Psoas muscle (tissue), 8 donors: ENCODE results near the gene GCAT. TPM values are rescaled to one million over a fixed set of nuclear protein-coding genes. Genes with fewer than 3 reads are reported as not detected.

Source experiments
- ATAC-seq, 4 donors: fragments of 200-7000 bp; cut with Tn5 transposase; one replicate each; pipeline ENCODE4 v1.9.1; 2020; ENCODE audit warnings: moderate library complexity in 3 of 4, mild to moderate bottlenecking in 2 of 4
- DNase-seq, 2 donors: peaks; one replicate each; pipeline ENCODE4 v3.0.0-alpha.2; 2020
- H3K27ac ChIP-seq: fragments of 200-600 bp; one replicate; pipeline ENCODE4 v1.8.0; 2022
- H3K27me3 ChIP-seq, 3 donors: fragments of 200-600 bp in 1 of 3; one replicate each; pipeline versions ENCODE4 v1.6.1 to v1.8.0; 2013 to 2022; ENCODE audit warnings: low read length in 2 of 3, mild to moderate bottlenecking in 2 of 3, moderate library complexity in 1 of 3; ENCODE audit not compliant: insufficient read depth in 3 of 3
- H3K36me3 ChIP-seq, 2 donors: fragments of 200-600 bp in 1 of 2; one replicate each; pipeline versions ENCODE4 v1.6.1 to v1.8.0; 2013 to 2022; ENCODE audit warnings: low read depth in 1 of 2, mild to moderate bottlenecking in 1 of 2, moderate library complexity in 1 of 2; ENCODE audit not compliant: insufficient read depth in 1 of 2
- H3K4me1 ChIP-seq: fragments of 200-600 bp; one replicate; pipeline ENCODE4 v1.8.0; 2022
- H3K4me3 ChIP-seq: fragments of 200-600 bp; one replicate; pipeline ENCODE4 v1.8.0; 2022; ENCODE audit warnings: mild to moderate bottlenecking
- H3K9me3 ChIP-seq: fragments of 200-600 bp; one replicate; pipeline ENCODE4 v1.8.0; 2022
- WGBS, 3 donors: extraction: QIAGEN DNeasy Blood & Tissue Kit; methylation state at CpG; one replicate each; pipeline versions ENCODE4 v1.1.6 to v1.1.7; 2013; 5-methylcytosine and 5-hydroxymethylcytosine counted together
- intact Hi-C, 2 donors: fragments of 100-400 bp; cut with DNase I; formaldehyde crosslinking; loops; one replicate each; pipeline versions ENCODE4 v1.11.0 to v1.14.2; 2022
- polyA plus RNA-seq, 3 donors: library from polyadenylated mRNA; stranded (reverse); fragments of 200-250 nt; gene quantifications; one replicate each; pipeline ENCODE4 v1.2.3, GENCODE V29; 2013
- total RNA-seq, 4 donors: library from RNA; stranded (reverse); fragmentation: NEBNext Ultra II Directional in 2 of 4; extraction: Animal tissue kit (Norgen Biotek cat#: 25700) in 2 of 4; gene quantifications; one replicate each; pipeline versions ENCODE4 v1.2.1 to v1.2.4, GENCODE V29; 2021 to 2023
- TF ChIP-seq, protein P1 (sequence below): fragments of 200-600 bp; IDR thresholded peaks from one replicate; pipeline ENCODE4 v1.8.0; 2022; ENCODE audit warnings: antibody characterized with exemption
- donor health status: healthy with polysubstance abuse.
- donor health status: DM: no; HTN: no; CAD: no; lungs with moderate emphysema.
- donor health status: Bipolar disorder and iron deficiency.
- donor health status: healthy.
- donor health status: DM: yes; HTN: yes; CAD: no.
- donor health status: DM: no; HTN: no; CAD: no.
- donor health status: DM: no; HTN: no; CAD: no.
- donor health status: DM: yes; HTN: yes; CAD: no.

Gene GCAT
- total and polyA plus RNA-seq, 7 donors: 5.4 to 19.2 (median 8.3) TPM

GRCh38 chr22:37848587-37849088 is 40.9 kb downstream of the GCAT start:
- Histone ChIP-seq H3K36me3 (peaks cover 8 to 35% of the 10 kb centered on the region in 2 donors), H3K4me1 (peaks cover 15% of the 10 kb centered on the region), H3K27ac (peak overlapping the region; percentile 94), H3K9me3 (no peaks in the 10 kb centered on the region), H3K27me3 (no peaks in the 10 kb centered on the region), H3K4me3 (peak overlapping the region; percentile 87)
- ATAC-seq (no peak), DNase-seq (no peak)
- intact Hi-C loops: no loop called here
- 23 to 33% (median 33%) methylated on average over 27 of the region's 27 CpGs for WGBS, 3 donors
- TF ChIP-seq, protein P1, sequence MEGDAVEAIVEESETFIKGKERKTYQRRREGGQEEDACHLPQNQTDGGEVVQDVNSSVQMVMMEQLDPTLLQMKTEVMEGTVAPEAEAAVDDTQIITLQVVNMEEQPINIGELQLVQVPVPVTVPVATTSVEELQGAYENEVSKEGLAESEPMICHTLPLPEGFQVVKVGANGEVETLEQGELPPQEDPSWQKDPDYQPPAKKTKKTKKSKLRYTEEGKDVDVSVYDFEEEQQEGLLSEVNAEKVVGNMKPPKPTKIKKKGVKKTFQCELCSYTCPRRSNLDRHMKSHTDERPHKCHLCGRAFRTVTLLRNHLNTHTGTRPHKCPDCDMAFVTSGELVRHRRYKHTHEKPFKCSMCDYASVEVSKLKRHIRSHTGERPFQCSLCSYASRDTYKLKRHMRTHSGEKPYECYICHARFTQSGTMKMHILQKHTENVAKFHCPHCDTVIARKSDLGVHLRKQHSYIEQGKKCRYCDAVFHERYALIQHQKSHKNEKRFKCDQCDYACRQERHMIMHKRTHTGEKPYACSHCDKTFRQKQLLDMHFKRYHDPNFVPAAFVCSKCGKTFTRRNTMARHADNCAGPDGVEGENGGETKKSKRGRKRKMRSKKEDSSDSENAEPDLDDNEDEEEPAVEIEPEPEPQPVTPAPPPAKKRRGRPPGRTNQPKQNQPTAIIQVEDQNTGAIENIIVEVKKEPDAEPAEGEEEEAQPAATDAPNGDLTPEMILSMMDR: no peak

DNA sequence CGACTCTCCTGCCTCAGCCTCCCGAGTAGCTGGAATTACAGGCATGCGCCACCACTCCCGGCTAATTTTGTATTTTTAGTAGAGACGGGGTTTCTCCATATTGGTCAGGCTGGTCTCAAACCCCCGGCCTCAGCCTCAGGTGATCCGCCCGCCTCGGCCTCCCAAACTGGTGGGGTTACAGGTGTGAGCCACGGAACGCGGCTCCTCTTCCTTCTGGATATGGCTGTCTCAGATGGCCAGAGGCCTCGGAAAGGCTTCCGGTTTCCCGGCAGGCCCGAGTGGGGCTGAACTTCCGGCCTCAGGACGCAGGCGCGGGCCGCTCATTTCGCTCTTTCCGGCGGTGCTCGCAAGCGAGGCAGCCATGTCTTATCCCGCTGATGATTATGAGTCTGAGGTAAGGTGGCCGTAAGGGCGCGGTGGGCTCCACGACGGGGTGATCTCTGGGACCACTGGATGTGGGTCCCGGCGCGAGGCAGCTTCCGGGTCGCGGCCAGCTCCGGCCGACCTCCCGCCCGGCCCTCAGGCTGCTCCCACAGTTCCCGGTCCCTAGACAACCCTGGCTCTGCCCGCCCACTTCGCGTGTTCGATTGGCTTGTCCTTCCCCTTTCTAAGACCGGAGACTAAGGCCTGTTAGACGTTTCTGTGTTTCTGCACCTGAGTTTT is 41.5 kb downstream of the GCAT start, which contains the start of gene EIF3L:
Gene EIF3L, plus strand, starts transcription at position 331 of the 663 bp plus-strand sequence. Its CDS starts 31 bp downstream, at position 362.
- Histone ChIP-seq H3K27ac (peak within 1 kb of the TSS; percentile 94), H3K4me1 (peaks cover 18% of the 10 kb centered on the region), H3K27me3 (no peaks in the 10 kb centered on the region), H3K36me3 (peaks cover 10 to 41% of the 10 kb centered on the region in 2 donors), H3K9me3 (no peaks in the 10 kb centered on the region), H3K4me3 (peak within 1 kb of the TSS; percentile 87)
- DNase-seq (peak; percentile 89 to 95), ATAC-seq (peak; percentile 85 to 91 (median 86))
- WGBS, 3 donors: 1% methylated on average over 37 to 49 of the region's 49 CpGs
- TF ChIP-seq, protein P1: no peak
- intact Hi-C loops: no loop called here

DNA sequence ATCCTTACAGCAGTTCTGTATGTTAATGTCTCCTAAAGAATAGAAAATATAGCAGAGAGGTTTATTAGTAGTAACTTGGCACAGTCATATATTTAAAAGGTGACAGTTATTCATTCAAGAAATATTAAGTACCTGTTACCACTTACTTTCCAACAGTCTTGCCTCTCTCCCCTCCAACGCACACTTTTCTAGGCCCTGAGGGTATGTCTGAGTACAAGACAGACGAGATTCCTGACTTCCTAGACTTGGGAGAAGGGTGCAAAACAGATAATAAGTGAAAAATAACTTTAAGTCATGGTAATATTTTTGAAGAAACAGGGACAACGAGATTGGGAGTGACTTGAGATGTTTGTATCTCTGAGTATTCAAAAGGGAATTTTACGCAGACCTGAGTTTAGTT is 43.1 kb downstream of the GCAT start:
- Histone ChIP-seq H3K4me3 (no peak overlapping the region), H3K27ac (no peak overlapping the region), H3K4me1 (peaks cover 26% of the 10 kb centered on the region), H3K27me3 (no peaks in the 10 kb centered on the region), H3K9me3 (no peaks in the 10 kb centered on the region), H3K36me3 (peaks cover 14 to 56% of the 10 kb centered on the region in 2 donors)
- intact Hi-C loops: no loop called here
- ATAC-seq: no peak
- WGBS, 3 donors: 83 to 86% (median 84%) methylated on average over 4 of the region's 4 CpGs
- DNase-seq: no peak
- TF ChIP-seq, protein P1: no peak

GRCh38 chr22:37852418-37852817 is 44.7 kb downstream of the GCAT start:
- ATAC-seq (no peak), DNase-seq (no peak)
- Histone ChIP-seq H3K27me3 (no peaks in the 10 kb centered on the region), H3K27ac (no peak overlapping the region), H3K9me3 (no peaks in the 10 kb centered on the region), H3K36me3 (peaks cover 14 to 72% of the 10 kb centered on the region in 2 donors), H3K4me3 (no peak overlapping the region), H3K4me1 (peaks cover 26% of the 10 kb centered on the region)
- WGBS, 3 donors: 88 to 94% (median 89%) methylated on average over 5 of the region's 5 CpGs
- TF ChIP-seq, protein P1: no peak
- intact Hi-C loops: no loop called here
